Neural progenitor cell (in vitro differentiated cells): ENCODE results near the gene MYCN. TPM values are rescaled to one million over a fixed set of nuclear protein-coding genes. Genes with fewer than 3 reads are reported as not detected.

Experiments
- DNase-seq: peaks from one replicate; pipeline ENCODE4 v3.0.0-alpha.2; 2016; ENCODE audit warnings: low spot score
- H2AFZ ChIP-seq: fragments of 200-600 bp; sonication (generic); replicated peaks from 2 replicates; pipeline ENCODE4 v1.6.1; 2016; ENCODE audit warnings: antibody characterized with exemption
- H3F3A ChIP-seq: fragments of 200-600 bp; sonication (generic); 2 replicates; pipeline ENCODE4 v1.6.1; 2016; ENCODE audit warnings: antibody characterized with exemption, low read depth
- H3K27ac ChIP-seq: fragments of 200-600 bp; sonication (generic); 2 replicates; pipeline ENCODE4 v1.5.1; 2016; ENCODE audit warnings: mild to moderate bottlenecking
- H3K27me3 ChIP-seq: fragments of 200-600 bp; sonication (generic); 2 replicates; pipeline ENCODE4 v1.6.1; 2016; ENCODE audit warnings: mild to moderate bottlenecking, moderate library complexity
- H3K36me3 ChIP-seq: fragments of 200-600 bp; sonication (generic); 2 replicates; pipeline ENCODE4 v1.5.1; 2016
- H3K4me1 ChIP-seq: fragments of 200-600 bp; sonication (generic); 2 replicates; pipeline ENCODE4 v1.6.1; 2016; ENCODE audit warnings: mixed run types
- H3K4me2 ChIP-seq: fragments of 200-600 bp; sonication (generic); 2 replicates; pipeline ENCODE4 v1.6.1; 2016
- H3K4me3 ChIP-seq: fragments of 200-600 bp; sonication (generic); 2 replicates; pipeline ENCODE4 v1.5.1; 2016
- H3K79me2 ChIP-seq: fragments of 200-600 bp; sonication (generic); 2 replicates; pipeline ENCODE4 v1.6.1; 2016; ENCODE audit warnings: low read depth
- H3K9ac ChIP-seq: fragments of 200-600 bp; sonication (generic); 2 replicates; pipeline ENCODE4 v1.6.1; 2016
- H3K9me3 ChIP-seq: fragments of 200-600 bp; sonication (generic); 2 replicates; pipeline ENCODE4 v1.5.1; 2016; ENCODE audit warnings: low read depth
- H4K20me1 ChIP-seq: fragments of 200-600 bp; sonication (generic); 2 replicates; pipeline ENCODE4 v1.6.1; 2016; ENCODE audit warnings: low read depth
- H3K27ac Mint-ChIP-seq: 3 replicates; pipeline ENCODE4 v1.8.0; 2021; ENCODE audit warnings: mixed read lengths
- H3K27me3 Mint-ChIP-seq: 2 replicates; pipeline ENCODE4 v1.8.0; 2022; ENCODE audit warnings: low read depth, mild to moderate bottlenecking, inconsistent platforms, moderate library complexity, mixed read lengths; ENCODE audit not compliant: insufficient read depth
- H3K36me3 Mint-ChIP-seq: 3 replicates; pipeline ENCODE4 v1.8.0; 2021; ENCODE audit warnings: mixed read lengths
- H3K4me1 Mint-ChIP-seq: 3 replicates; pipeline ENCODE4 v1.8.0; 2021; ENCODE audit warnings: mixed read lengths
- H3K4me3 Mint-ChIP-seq: 3 replicates; pipeline ENCODE4 v1.8.0; 2021; ENCODE audit warnings: mild to moderate bottlenecking, moderate library complexity, mixed read lengths
- H3K9me3 Mint-ChIP-seq: 3 replicates; pipeline ENCODE4 v1.8.0; 2020; ENCODE audit warnings: mixed read lengths
- EZH2 ChIP-seq: fragments of 200-600 bp; sonication (generic); IDR thresholded peaks from 2 replicates; pipeline ENCODE4 v1.6.1; 2017; ENCODE audit warnings: antibody characterized with exemption, mild to moderate bottlenecking, moderate library complexity
- EZH2phosphoT487 ChIP-seq: fragments of 200-600 bp; sonication (generic); IDR thresholded peaks from 2 replicates; pipeline ENCODE4 v1.6.1; 2017; ENCODE audit warnings: antibody characterized with exemption
- total RNA-seq: library from RNA; depleted of rRNA; stranded (reverse); fragments of >200 nt; gene quantifications from 2 replicates; pipeline ENCODE4 v1.2.3, GENCODE V29; 2015; ENCODE audit warnings: low replicate concordance
- TF ChIP-seq, protein P1 (sequence below): fragments of 200-600 bp; sonication (generic); IDR thresholded peaks from 2 replicates; pipeline ENCODE4 v1.5.1; 2017; ENCODE audit warnings: antibody characterized with exemption, mild to moderate bottlenecking

Gene MYCN
- total RNA-seq, 1 donor from 2014 or later, result 24.7 TPM

DNA sequence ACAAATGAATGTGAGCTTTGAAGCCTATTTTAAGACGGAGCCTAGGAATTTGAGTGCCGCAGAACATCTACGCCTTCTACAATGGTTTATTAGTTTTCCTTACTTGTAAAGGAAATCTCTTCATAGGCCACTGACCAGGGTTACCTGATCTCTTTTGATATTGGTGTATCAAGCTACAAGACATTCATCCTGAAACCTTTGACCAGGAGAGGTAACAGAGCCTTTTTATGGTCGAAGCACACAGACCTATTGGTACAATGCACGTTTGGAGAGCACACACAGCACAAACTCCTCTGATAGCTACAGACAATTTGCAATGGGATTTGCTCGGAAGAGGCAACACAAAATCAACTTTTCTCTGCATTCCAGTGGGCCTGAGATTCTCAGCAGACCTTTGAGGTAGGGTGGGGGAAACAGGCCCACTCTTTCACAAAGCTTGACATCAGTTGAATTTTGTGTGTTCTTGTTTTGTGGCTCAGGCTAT, 12.8 kb downstream of the MYCN start:
- Histone ChIP-seq H3K4me2 (no peak overlapping the region), H3K36me3 (no peaks in the 10 kb centered on the region), H4K20me1 (peaks cover 7% of the 10 kb centered on the region), H2AFZ (no peak overlapping the region), H3K9me3 (no peaks in the 10 kb centered on the region), H3K27ac (no peak overlapping the region), H3K4me1 (peaks cover 8% of the 10 kb centered on the region), H3K27me3 (no peaks in the 10 kb centered on the region), H3F3A (peaks cover 14% of the 10 kb centered on the region), H3K79me2 (no peaks in the 10 kb centered on the region), H3K4me3 (no peak overlapping the region), H3K9ac (no peak overlapping the region)
- Mint-ChIP-seq H3K27me3 (peaks cover 3% of the 10 kb centered on the region), H3K9me3 (no peaks in the 10 kb centered on the region), H3K4me3 (no peak overlapping the region), H3K27ac (no peak overlapping the region), H3K4me1 (peaks cover 45% of the 10 kb centered on the region), H3K36me3 (peaks cover 9% of the 10 kb centered on the region)
- no peak for DNase-seq
- TF ChIP-seq, protein P1, sequence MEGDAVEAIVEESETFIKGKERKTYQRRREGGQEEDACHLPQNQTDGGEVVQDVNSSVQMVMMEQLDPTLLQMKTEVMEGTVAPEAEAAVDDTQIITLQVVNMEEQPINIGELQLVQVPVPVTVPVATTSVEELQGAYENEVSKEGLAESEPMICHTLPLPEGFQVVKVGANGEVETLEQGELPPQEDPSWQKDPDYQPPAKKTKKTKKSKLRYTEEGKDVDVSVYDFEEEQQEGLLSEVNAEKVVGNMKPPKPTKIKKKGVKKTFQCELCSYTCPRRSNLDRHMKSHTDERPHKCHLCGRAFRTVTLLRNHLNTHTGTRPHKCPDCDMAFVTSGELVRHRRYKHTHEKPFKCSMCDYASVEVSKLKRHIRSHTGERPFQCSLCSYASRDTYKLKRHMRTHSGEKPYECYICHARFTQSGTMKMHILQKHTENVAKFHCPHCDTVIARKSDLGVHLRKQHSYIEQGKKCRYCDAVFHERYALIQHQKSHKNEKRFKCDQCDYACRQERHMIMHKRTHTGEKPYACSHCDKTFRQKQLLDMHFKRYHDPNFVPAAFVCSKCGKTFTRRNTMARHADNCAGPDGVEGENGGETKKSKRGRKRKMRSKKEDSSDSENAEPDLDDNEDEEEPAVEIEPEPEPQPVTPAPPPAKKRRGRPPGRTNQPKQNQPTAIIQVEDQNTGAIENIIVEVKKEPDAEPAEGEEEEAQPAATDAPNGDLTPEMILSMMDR, result no peak

GRCh38 chr2:15953891-15954680, 13.7 kb downstream of the MYCN start:
- TF ChIP-seq EZH2phosphoT487 (no peak), EZH2 (no peak)
- TF ChIP-seq, protein P1, result no peak
- peaks cover 3% of the 10 kb centered on the region for H3K27me3 Mint-ChIP-seq
- H3K4me3 ChIP-seq, result no peak overlapping the region
- H3K27me3 ChIP-seq, result no peaks in the 10 kb centered on the region
- no peak overlapping the region for H3K9ac ChIP-seq
- peaks cover 11% of the 10 kb centered on the region for H3K4me1 ChIP-seq
- H3K36me3 Mint-ChIP-seq, result peaks cover 2% of the 10 kb centered on the region
- H3K27ac Mint-ChIP-seq, result no peak overlapping the region
- H2AFZ ChIP-seq, result no peak overlapping the region
- H3K4me2 ChIP-seq, result no peak overlapping the region
- no peak overlapping the region for H3K4me3 Mint-ChIP-seq
- no peaks in the 10 kb centered on the region for H3K9me3 Mint-ChIP-seq
- no peak overlapping the region for H3K27ac ChIP-seq
- no peak for DNase-seq
- no peaks in the 10 kb centered on the region for H4K20me1 ChIP-seq
- no peaks in the 10 kb centered on the region for H3K36me3 ChIP-seq
- H3K4me1 Mint-ChIP-seq, result peaks cover 47% of the 10 kb centered on the region
- no peaks in the 10 kb centered on the region for H3K9me3 ChIP-seq
- no peaks in the 10 kb centered on the region for H3K79me2 ChIP-seq
- H3F3A ChIP-seq, result peaks cover 8% of the 10 kb centered on the region

DNA sequence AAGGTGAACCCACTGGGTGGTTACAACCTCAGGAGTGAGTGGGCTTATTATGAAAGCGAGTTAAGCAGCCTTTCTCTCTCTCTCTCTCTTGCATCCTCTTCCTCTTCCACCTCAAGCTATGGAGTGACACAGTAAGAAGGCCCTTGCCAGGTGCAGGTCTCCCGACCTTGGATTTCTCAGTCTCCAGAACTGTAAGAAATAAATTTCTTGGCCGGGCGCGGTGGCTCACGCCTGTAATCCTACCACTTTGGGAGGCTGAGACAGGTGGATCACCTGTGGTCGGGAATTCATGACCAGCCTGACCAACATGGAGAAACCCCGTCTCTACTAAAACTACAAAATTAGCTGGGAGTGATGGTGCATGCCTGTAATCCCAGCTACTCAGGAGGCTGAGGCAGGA, 14.4 kb downstream of the MYCN start:
- Mint-ChIP-seq H3K9me3 (no peaks in the 10 kb centered on the region), H3K27ac (no peak overlapping the region), H3K4me3 (no peak overlapping the region), H3K27me3 (peaks cover 6% of the 10 kb centered on the region), H3K4me1 (peaks cover 51% of the 10 kb centered on the region), H3K36me3 (peaks cover 2% of the 10 kb centered on the region)
- no peaks in the 10 kb centered on the region for H3K36me3 ChIP-seq
- no peaks in the 10 kb centered on the region for H3K27me3 ChIP-seq
- H2AFZ ChIP-seq, result no peak overlapping the region
- H3K9me3 ChIP-seq, result no peaks in the 10 kb centered on the region
- no peak overlapping the region for H3K4me3 ChIP-seq
- H4K20me1 ChIP-seq, result no peaks in the 10 kb centered on the region
- H3K27ac ChIP-seq, result no peak overlapping the region
- no peak overlapping the region for H3K9ac ChIP-seq
- peaks cover 11% of the 10 kb centered on the region for H3K4me1 ChIP-seq
- H3K4me2 ChIP-seq, result no peak overlapping the region
- TF ChIP-seq, protein P1, result no peak
- no peak for TF ChIP-seq EZH2phosphoT487
- TF ChIP-seq EZH2, result no peak
- peaks cover 3% of the 10 kb centered on the region for H3F3A ChIP-seq
- no peaks in the 10 kb centered on the region for H3K79me2 ChIP-seq
- no peak for DNase-seq
